Measurements from ENCODE around the gene GPR157.

The GPR157 gene

DNA sequence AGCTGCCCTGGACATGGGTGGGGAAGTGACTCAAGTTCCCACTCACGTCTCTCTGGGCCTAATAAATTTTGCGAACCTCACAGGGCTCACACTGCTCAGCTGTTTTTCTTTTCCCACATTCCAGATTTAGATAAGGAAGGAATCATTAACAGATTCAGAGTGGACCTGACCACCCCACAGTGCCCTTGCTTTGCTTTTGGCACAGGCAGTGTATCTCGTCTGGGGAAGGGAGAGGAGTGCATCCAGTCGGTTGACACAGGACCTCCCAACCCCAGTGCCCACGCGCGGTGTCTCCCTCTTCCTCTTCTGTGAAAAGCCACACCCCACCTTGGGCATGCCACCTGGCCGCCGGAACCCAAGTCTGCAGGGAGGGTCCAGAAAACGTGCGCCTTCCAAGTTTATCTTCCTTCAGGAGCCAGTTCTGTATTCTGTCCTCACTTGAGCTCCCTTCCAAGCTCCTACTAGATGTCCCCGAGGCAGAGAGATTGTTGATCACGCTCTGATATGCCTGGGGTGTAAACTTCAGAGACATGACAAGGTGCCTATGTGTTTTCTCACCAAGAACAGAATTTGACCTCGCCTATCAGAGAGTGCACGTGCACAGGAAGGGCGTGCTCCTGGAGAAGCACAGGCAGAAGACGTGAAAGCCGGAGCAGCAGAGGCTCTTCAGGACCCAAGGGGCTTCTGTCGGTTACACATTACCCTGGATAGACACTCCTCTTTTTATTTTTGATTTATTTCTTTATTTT, 50.0 kb downstream of the GPR157 start:
- TF ChIP-seq, protein P1, sequence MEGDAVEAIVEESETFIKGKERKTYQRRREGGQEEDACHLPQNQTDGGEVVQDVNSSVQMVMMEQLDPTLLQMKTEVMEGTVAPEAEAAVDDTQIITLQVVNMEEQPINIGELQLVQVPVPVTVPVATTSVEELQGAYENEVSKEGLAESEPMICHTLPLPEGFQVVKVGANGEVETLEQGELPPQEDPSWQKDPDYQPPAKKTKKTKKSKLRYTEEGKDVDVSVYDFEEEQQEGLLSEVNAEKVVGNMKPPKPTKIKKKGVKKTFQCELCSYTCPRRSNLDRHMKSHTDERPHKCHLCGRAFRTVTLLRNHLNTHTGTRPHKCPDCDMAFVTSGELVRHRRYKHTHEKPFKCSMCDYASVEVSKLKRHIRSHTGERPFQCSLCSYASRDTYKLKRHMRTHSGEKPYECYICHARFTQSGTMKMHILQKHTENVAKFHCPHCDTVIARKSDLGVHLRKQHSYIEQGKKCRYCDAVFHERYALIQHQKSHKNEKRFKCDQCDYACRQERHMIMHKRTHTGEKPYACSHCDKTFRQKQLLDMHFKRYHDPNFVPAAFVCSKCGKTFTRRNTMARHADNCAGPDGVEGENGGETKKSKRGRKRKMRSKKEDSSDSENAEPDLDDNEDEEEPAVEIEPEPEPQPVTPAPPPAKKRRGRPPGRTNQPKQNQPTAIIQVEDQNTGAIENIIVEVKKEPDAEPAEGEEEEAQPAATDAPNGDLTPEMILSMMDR (IDR thresholded peaks at IDR 0.05; ENCODE audit: low read depth, low read length) = no peak
- no peaks in the 10 kb centered on the region for H3K4me1 ChIP-seq
- H3K27me3 ChIP-seq = no peaks in the 10 kb centered on the region
- no peak for DNase-seq
- no peak overlapping the region for H3K4me3 ChIP-seq (ENCODE audit: low read depth, low read length)
- H3K9me3 ChIP-seq = no peaks in the 10 kb centered on the region
- no peaks in the 10 kb centered on the region for H3K36me3 ChIP-seq

DNA sequence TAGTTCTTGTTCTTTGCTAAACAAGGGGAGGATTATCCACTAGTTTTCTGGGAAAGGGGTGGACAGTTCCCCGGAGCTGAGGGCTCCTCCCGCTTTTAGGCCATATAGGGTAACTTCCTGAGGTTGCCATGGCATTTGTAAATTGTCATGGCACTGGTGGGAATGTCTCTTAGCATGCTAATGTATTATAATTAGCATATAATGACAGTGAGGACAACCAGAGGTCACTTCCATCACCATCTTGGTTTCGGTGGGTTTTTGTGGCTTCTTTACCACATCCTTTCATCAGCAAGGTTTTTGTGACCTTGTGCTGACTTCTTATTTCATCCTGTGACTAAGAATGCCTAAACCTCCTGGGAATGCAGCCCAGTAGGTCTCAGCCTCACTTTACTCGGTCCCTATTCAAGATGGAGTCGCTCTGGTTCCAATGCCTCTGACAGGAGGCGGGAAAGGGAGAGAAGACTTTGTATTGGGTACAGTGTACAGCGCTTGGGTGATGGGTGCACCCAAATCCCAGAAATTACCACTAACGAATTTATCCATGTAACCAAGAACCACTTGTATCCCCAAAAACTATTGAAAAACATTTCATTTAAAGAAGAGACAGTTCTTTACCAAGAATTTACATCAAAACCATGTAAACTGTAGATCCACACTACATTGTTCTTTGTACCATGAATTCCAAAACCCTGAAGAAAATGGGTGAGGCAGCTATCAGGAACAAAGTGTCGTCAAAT, 50.7 kb downstream of the GPR157 start:
- Histone ChIP-seq H3K36me3 (no peaks in the 10 kb centered on the region), H3K27me3 (no peaks in the 10 kb centered on the region), H3K4me1 (no peaks in the 10 kb centered on the region), H3K4me3 (ENCODE audit: low read depth, low read length) (no peak overlapping the region), H3K9me3 (no peaks in the 10 kb centered on the region)
- TF ChIP-seq, protein P1 (IDR thresholded peaks at IDR 0.05; ENCODE audit: low read depth, low read length) = no peak
- DNase-seq = no peak

DNA sequence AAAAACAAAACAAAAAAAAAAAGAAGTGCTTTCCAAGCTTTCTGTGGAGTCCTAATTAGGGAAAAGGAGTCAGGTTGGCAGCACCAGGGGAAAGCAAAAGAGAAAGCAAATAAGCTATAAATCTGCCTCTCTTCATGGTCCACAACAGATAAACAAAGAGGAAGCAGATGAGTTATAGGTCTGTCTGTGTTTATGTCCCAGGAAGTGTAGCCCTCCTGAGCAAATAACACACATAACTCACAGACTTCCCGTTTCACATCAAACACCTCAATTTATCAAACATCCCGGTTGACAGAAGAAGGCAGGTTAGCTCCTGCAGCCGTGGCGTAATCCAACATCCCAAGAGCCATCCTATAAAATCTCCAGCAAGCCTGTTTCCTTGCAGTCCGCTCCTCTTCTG, 53.9 kb downstream of the GPR157 start:
- Histone ChIP-seq H3K27me3 (no peaks in the 10 kb centered on the region), H3K36me3 (no peaks in the 10 kb centered on the region), H3K9me3 (no peaks in the 10 kb centered on the region), H3K4me1 (no peaks in the 10 kb centered on the region), H3K4me3 (ENCODE audit: low read depth, low read length) (no peak overlapping the region)
- TF ChIP-seq, protein P1 (IDR thresholded peaks at IDR 0.05; ENCODE audit: low read depth, low read length) = no peak
- DNase-seq = no peak

- DNase-seq = no peak
- no peaks in the 10 kb centered on the region for H3K36me3 ChIP-seq
- H3K27me3 ChIP-seq = no peaks in the 10 kb centered on the region
- no peaks in the 10 kb centered on the region for H3K9me3 ChIP-seq
- no peaks in the 10 kb centered on the region for H3K4me1 ChIP-seq
- TF ChIP-seq, protein P1 (IDR thresholded peaks at IDR 0.05; ENCODE audit: low read depth, low read length) = no peak
- no peak overlapping the region for H3K4me3 ChIP-seq (ENCODE audit: low read depth, low read length)
Observed at GRCh38 chr1:9073143-9073542, 55.8 kb downstream of the GPR157 start.

GRCh38 chr1:9071554-9072235, 57.2 kb downstream of the GPR157 start:
- no peak for DNase-seq
- no peaks in the 10 kb centered on the region for H3K27me3 ChIP-seq
- H3K4me3 ChIP-seq (ENCODE audit: low read depth, low read length) = no peak overlapping the region
- H3K9me3 ChIP-seq = no peaks in the 10 kb centered on the region
- TF ChIP-seq, protein P1 (IDR thresholded peaks at IDR 0.05; ENCODE audit: low read depth, low read length) = no peak
- H3K36me3 ChIP-seq = no peaks in the 10 kb centered on the region
- H3K4me1 ChIP-seq = no peaks in the 10 kb centered on the region

All from BE2C (cell line).